Left colon (tissue), 2 donors: ENCODE data around the gene ZFX. TPM values are rescaled to one million over a fixed set of nuclear protein-coding genes. Genes with fewer than 3 reads are reported as not detected.

ENCODE experiments used
- ATAC-seq: fragments of 200-7000 bp; cut with Tn5 transposase; one replicate; pipeline ENCODE4 v1.9.1; 2020; ENCODE audit warnings: mild to moderate bottlenecking, moderate library complexity
- DNase-seq, 2 donors: peaks; one replicate each; pipeline ENCODE4 v3.0.0-alpha.2; 2020
- intact Hi-C, 2 donors: fragments of 100-400 bp; cut with DNase I in 1 of 2; cut with micrococcal nuclease in 1 of 2; formaldehyde crosslinking; loops; one replicate each; pipeline versions ENCODE4 v1.11.2 to v1.14.0; 2022; cut with DNase I, micrococcal nuclease
- total RNA-seq, 2 donors: library from RNA; stranded (reverse); fragmentation: NEBNext Ultra II Directional; extraction: Animal tissue kit (Norgen Biotek cat#: 25700); gene quantifications; one replicate each; pipeline ENCODE4 v1.2.1, GENCODE V29; 2021
- donor health status: DM: no; HTN: no; CAD: no.
- donor health status: DM: yes; HTN: yes; CAD: no.

Gene ZFX
- total RNA-seq, 2 donors from 2014 or later: 41.8 to 52.3 TPM

DNA sequence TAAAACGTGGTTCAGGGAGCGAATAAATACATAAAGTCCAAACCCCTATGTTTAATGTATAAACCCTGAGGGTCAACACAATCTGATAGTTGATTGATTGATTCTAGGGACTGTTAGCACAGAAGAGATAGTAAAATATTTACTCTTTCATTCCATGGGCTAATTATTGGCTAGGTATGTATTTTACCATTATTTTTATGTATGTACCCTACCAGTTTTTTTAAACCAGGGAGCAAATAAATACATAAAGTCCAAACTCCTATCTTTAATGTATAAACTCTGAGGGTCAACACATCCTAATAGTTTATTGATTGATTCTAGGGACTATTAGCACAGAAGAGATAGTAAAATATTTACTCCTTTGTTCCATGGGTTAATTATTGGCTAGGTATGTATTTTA, 40.0 kb downstream of the ZFX start:
- intact Hi-C loops: no loop called here
- DNase-seq (no peak), ATAC-seq (no peak)

DNA sequence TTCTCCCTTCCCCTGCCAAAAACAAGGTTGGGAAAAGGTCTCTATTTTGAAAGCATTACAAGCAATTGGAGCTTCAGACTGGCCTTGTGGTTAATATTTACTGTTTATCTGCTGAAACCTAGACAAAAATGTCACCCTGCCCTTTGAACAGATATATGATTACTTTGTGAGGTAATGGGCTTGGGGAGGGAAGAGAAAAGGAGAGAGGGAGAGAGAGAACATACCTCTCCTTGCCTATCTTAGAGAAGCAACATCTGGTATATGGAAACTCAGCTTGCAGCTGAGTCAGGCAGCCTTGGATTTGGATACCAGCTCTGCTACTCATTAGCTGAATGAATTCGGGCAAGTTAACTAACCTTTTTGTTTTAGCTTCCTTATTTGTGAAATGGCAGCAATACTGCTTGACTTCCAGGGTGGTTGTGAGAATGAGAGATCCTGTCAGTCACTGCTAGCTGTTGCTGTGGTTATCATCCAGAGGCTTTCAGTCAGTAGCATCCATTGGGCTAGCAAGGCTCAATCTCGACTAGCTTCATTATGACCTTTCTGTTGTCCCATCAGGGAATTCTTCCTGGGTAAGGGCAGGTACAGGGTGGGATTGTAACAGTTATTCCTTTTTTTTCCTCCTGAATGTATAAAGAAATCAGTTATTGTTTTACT, 41.1 kb downstream of the ZFX start:
- DNase-seq: no peak
- peak; percentile 25 for ATAC-seq
- intact Hi-C loops: no loop called here

DNA sequence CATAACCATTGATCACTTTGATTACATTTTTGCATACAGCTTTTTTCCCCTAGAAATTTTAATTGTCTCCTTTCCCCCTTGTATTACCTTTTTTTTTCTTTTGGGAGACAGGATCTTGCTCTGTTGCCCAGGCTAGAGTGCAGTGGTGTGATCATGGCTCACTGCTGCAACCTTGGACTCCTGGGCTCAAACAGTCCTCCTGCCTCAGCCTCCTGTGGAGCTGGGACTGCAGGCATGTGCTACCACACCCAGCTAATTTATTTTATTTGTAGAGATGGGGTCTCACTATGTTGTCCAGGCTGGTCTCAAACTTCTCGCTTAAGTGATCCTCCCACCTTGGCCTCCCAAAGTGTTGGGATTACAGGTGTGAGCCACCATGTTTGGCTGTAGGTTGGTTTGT, 47.0 kb downstream of the ZFX start:
- DNase-seq: no peak

DNA sequence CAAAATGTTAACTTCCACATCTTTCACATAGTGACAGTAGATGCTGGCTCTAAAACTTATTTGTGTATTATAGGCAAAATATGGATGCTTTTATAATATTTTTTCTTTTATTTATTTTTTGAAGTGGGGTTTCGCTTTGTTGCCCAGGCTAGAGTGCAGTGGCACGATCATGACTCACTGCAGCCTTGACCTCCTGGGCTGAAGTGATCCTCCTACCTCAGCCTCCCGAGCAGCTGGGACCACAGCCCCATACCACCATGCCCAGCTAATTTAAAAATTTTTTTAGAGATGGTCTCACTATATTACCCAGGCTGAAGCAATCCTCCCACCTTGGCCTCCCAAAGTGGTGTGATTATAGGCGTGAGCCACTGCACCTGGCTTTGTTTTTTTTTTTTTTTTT, 48.6 kb downstream of the ZFX start:
- intact Hi-C loops: no loop called here
- DNase-seq (no peak), ATAC-seq (no peak)

More for the DNA sequence above, 47.0 kb downstream of the ZFX start:
- intact Hi-C loops: no loop called here
- no peak for ATAC-seq

DNA sequence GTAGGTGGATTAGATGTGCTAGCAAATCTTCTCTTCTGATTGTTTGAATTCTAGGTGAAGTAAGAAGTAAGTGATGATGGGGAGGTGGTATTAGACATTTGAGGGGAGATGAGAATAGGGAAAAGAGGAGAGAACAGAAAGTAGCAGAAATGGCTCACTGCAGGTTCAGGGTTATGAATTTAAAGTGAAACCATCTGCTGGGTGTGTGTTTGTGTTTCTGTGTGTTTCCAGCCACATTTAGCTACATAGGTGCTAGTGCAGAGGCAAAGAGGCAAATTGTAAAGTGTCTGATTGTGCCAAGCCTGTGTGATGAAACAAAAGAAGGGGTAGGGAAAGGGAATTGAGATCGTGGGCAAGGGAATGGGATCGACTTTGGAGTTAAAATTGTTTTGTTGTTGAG, 50.6 kb downstream of the ZFX start:
- no peak for DNase-seq
- ATAC-seq: no peak
- intact Hi-C loops: no loop called here

DNA sequence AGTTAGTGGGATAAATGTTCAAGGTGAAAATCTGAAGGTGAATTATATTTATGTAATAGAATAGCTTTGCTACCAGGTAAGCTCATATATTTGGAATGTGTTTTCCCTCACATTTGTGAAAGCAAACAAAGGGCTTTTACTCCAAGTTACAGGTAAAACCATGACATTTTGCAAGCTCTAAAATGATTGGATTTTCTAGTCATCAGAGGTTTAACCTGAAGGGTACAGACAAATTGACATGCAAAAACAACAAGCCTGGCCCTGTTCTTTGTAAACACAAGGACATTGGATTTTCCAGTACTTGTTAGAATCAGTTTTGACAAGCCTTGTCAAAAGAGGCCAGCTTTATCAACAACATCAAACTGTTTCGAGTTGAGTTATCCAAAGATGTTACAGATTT, 51.7 kb downstream of the ZFX start:
- DNase-seq (no peak), ATAC-seq (no peak)
- intact Hi-C loops: no loop called here

DNA sequence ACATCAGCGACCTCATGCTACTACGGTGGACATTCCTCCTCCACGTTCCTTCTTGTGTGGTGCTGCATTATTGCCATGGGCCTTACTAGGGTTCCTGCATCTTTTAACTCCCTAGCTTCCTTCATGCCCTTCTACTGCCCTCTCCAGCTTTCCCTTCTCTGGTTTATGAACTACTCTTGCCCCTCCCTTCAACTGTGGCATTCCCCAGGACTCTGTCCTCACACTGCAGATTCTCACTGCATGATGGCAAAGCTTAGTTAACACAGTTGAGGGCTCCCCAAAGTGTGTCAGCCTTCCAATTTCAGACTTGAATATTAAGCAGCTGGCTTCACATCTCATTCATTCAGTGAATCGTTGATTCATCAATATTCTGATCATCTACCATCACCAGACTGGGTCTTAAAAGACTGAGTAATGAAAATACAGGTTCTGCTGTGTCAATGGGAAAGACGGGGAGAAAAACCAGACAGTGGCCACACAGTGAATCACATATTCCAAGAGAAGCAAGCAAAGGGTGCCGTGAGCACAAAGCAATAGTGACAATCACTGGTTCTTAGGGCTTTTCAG, 53.0 kb downstream of the ZFX start:
- intact Hi-C loops: no loop called here
- ATAC-seq (peak; percentile 42), DNase-seq (no peak)

DNA sequence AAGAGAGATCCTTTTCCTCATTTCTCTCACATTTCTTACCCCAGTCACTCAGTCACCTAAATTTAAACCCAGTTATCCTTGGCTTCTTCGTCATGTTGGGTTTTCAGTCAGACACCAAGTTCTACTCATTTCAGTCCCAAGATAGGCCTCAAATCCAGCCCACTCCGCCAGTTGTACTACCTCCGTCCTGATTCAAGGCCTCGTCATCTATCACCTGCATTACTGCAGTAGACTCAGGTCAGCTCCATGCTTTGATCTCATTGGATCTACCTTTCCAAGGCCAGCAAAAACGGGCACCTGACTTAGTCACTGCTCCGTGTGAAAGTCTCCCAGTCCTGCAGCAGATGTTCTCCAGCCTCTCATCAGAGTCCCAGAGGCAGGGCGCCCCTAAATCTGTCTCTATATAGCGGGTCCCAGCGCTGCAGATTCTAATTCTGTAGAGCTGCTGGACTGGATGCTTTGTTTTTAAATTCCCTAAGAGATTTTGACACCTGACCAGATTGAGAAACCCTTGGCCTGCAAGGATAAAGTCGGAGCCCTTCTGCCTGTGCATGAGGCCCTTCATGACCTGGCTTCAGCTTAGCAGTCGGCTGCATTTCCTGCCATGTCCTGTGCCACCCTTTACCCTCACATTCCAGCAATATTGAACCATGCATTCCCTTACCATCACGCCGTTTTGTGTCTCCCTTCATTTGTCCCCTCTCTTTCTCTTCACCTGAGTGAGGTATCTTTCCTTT, 53.7 kb downstream of the ZFX start:
- DNase-seq: no peak
- ATAC-seq: no peak
- intact Hi-C loops: no loop called here

DNA sequence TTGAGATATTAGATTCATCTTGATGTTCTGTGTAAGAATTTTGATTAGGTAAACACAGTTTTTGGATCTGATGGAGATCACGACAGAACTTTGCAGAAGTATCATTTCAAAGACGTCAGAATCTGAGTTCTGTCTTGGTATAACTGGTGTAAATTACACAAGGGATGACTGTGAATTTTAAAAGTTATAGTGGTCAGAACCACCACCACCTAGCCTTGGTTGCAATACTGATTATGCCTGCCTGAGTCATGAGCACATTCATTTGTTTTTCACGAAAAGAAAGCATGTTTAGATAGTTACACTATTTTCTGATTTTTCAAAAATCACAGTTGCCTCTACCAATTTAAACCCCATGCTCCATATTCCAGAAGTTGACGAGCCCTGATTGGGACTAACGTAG, 54.8 kb downstream of the ZFX start:
- intact Hi-C loops: no loop called here

DNA sequence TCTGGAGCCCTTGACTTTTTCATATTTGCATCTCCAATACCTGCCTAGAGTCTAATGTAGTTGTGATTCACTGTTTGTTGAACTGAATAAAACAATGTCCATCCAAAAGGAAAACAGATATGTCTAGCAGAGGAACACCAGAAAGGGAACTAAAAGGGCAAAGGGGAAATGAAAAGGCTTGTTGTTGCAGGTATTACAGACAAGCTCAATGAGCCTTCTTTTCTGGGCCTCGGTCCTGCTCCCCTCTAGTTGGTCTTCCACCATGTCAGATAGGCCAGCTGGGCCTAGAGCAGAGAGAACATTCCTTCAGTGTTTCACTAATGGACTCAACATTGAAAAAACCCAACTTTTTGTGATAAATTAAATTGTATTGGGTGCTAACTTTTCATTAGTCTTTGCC, 55.4 kb downstream of the ZFX start:
- no peak for ATAC-seq
- intact Hi-C loops: no loop called here
- DNase-seq: no peak

More for the DNA sequence above, 54.8 kb downstream of the ZFX start:
- DNase-seq (no peak), ATAC-seq (no peak)

DNA sequence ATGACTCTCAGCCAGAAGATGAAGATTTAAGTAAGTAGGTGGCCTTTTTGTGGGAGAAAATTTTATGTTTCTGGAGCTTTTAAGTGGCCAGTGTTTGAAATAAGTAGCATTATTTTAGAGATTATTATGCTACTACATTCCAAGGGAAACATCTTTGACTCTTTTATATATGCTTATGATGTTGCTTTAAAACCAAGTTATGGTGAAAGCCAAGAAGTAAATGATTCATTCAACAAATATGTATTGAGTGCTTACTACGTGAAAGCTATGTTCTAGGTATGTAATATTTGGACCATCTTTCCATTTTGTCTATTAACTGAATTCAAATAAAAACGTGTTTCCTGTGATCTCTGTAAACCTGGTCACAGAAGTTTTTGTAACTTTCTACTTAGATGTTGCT, 58.3 kb downstream of the ZFX start:
- ATAC-seq: no peak
- DNase-seq: no peak
- intact Hi-C loops: no loop called here

DNA sequence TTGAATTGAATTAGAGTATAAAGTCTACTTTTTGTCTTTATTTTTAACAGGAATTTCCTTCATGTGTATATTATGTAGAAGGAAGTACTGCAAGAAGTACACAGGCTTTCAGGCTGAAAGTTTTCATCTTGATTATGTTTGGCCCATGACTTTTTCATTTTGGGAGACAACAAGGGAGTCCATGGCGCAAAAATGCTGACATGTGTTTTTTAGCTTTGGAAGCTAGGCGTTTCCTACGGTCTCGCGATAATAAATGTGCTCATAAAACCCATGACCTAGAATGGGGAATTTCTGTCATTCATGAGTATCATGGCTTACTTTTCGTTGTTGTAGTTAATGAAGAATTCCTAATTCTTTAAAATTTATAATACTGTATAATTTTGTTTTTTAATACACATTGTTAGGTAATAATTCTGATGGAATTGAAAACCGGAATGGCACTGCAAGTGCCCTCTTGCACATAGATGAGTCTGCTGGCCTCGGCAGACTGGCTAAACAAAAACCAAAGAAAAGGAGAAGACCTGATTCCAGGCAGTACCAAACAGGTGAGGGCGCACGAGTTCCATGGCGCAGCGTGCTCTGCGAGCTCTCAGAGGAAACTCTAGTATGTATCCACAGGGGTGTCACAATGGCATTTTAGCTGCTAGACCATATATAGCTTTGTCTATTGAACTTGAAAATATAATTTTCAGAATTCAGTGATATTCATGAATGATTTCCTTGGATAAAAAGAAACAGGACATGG, 59.1 kb downstream of the ZFX start:
- ATAC-seq (no peak), DNase-seq (no peak)
- intact Hi-C loops: no loop called here

DNA sequence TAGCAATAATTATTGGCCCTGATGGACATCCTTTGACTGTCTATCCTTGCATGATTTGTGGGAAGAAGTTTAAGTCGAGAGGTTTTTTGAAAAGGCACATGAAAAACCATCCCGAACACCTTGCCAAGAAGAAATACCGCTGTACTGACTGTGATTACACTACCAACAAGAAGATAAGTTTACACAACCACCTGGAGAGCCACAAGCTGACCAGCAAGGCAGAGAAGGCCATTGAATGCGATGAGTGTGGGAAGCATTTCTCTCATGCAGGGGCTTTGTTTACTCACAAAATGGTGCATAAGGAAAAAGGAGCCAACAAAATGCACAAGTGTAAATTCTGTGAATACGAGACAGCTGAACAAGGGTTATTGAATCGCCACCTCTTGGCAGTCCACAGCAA, 60.7 kb downstream of the ZFX start:
- intact Hi-C loops: no loop called here
- DNase-seq: no peak
- no peak for ATAC-seq

DNA sequence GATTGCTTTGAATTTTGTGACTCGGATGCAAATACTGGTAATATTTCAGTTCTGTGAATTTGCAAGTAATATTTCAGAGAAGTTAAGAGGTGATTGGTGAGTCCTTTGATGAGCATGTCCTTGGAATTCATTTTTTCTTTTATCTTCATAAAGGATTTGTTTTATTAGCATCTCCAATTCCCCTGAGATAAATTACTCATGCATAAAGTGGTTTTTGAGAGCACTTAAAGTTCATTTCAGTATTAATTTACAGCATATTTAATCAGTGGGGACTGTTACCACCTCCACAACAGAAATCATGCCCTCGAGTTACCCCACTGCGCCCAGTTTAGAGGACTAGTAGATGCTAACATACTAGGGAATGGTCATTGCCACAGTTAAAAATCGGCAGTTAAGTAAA, 65.0 kb downstream of the ZFX start:
- ATAC-seq (no peak), DNase-seq (no peak)
- intact Hi-C loops: no loop called here

DNA sequence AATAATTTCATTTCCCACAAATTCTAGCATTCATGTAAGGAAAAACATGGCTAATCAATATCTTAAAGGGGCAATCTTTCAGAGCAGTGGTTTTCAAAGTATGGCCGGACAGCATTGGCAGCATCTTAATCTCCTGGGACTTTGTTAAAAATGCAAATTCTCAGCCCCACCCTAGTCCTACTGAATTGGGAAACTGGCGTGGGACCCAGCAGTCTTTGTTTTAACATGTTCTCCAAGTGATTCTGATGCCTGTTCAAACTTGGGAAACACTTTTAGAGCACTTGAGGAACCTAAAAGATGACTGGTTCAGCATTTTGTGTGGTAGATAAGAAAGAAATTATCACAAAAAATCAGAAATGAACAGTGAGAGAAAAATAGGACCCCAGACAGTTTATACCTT, 65.7 kb downstream of the ZFX start:
- DNase-seq (no peak), ATAC-seq (no peak)
- intact Hi-C loops: no loop called here

DNA sequence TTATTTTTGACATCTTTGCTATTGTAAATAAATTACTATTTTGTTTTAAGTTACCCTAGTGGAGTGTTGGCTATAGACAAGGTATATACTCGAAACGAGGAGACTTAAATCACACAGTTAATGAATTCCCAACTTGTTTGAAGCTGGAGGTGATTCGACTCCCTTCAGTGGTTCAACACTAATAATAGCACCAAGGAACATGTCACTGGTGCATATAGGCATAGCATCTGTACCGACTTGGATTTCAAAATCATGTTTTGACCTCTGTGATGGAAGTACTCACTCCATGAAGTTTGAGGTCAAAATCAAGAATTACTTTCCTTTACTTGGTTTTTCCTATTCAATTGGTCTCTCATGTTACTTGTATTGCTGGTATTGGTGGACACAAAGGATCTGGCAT, 66.5 kb downstream of the ZFX start:
- DNase-seq (no peak), ATAC-seq (no peak)
- intact Hi-C loops: no loop called here

DNA sequence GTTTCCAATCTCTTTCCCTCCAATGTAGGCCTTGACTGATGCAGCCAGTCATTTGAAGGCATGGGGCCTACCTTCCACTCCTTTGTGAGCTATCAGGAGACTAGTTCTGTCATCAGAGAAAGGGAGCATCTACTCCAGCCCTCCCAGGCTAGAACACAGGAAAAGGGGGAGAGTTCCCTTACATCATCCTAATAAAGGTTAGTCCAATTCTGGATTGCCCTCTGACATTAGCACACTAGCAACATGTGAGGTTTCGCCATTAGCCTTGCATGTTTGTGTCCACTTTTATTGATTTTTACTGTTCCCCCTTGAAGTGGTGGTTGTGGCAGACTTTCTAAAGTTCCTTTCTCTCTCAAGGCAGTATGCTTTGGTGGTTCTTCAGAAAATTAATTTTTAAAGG, 67.3 kb downstream of the ZFX start:
- no peak for DNase-seq
- ATAC-seq: no peak
- intact Hi-C loops: no loop called here

DNA sequence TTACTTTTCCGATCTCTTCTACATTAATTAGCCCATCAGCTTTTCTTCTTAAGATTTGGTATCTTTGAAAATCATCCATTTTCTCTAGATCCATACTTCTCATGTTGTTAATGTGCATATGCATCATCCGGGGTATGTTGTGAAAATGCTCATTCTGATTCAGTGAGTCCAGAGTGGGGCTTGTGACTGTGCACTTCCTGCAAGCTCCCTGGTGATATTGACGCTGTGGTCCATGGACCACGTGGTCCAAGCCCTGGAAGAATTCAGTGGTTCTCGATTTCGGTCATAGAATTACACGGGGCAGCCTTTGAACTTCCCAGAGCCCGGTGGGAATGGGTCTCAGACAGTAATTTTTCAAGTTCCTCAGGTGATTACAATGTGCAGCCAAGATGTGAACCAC, 69.8 kb downstream of the ZFX start:
- DNase-seq (no peak), ATAC-seq (no peak)
- intact Hi-C loops: no loop called here

DNA sequence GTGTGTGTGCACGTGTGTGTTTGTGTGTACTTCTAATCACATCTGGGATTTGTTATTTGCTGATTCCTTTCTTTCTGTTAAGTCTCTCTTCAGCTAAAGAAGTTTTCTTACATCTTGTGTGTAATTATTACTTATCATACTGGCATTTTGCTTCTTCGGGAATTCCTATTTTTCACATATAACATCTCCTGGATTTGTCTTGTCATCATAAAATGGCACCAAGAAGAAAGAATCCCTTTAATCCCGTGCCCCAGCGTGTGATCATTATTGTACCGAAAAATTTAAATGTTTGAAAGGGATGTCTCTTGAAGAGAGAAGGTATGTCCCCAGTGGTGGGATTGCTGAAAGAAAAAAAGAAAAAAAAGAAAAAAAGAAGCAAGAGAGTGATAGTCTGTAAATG, 72.3 kb downstream of the ZFX start:
- DNase-seq (no peak), ATAC-seq (no peak)

DNA sequence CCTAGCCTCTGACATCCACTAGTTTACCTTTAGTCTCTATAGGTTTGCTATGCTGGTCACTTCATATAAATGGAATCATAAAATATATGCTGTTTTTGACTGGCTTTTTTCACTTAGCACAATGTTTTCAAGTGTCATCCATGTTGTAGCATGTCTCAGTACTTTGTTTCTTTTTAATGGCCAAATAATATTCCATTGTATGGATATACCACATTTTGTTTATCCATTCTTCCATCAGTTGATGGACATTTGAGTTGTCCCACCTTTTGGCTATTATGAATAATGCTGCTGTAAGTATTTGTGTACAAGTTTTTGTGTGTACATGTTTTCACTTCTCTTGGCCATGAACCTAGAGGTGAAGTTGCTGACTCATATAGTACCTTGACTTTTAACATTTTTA, 75.7 kb downstream of the ZFX start:
- ATAC-seq (no peak), DNase-seq (no peak)
- intact Hi-C loops: no loop called here

More for the DNA sequence above, 72.3 kb downstream of the ZFX start:
- intact Hi-C loops: no loop called here
